Stimulated activated CD8-positive, alpha-beta memory T cell treated with anti-CD3 and anti-CD28 coated beads, Interleukin-7, amount 100 ng/mL, for 1 hour (primary cell): ENCODE measurements around the gene ACAA2.
"Not testable (repeated sequence)": the region's sequence is repeated elsewhere in the genome, so short reads cannot be mapped to it uniquely, and the experiment has no call there.

Experiments used
- DNase-seq, 2 donors: peaks; one replicate each; pipeline ENCODE4 v3.0.0-alpha.2; 2020; ENCODE audit warnings: low read depth in 2 of 2

ACAA2 gene

GRCh38 chr18:49812286-49813068, 856 bp downstream of the ACAA2 start:
- DNase-seq: no peak

DNA sequence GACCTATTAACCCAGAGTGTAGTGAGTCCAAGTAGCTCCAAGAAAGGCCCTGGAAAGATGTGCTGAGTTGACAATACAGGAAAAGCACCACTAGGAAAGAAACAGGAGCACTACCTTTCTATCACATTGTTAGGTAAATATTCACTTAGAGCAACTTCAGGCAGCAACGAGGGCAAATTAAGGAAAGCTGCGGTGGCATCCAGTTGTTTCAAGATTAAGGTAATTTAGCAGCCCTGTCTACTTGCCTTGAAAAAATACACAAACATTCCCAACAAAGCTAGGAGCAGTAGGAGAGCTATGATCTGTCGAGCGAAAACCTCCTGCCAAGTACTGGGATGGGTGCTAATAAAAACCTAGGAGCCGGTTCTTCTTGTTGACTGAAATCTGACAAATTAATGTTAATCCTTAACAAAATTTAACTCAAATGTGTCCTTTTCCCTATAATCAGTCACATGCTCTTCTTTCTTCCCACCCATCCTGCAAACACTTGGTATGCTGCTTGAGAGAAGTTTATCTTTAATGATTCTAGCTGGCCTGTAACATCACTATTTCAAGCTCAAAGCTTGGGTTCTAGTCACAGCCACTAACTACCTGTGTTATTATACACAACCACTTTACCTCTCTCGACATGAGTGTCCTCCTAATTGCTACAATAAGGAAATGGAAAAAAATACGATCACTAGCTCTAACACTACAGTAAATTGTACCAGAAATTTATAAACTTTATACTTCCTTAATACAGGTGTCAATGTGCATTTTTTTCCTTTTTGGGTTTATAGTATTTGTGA, 2.0 kb downstream of the ACAA2 start:
- DNase-seq: no peak

GRCh38 chr18:49808553-49809191, 4.7 kb downstream of the ACAA2 start:
- DNase-seq: not testable (repeated sequence)

DNA sequence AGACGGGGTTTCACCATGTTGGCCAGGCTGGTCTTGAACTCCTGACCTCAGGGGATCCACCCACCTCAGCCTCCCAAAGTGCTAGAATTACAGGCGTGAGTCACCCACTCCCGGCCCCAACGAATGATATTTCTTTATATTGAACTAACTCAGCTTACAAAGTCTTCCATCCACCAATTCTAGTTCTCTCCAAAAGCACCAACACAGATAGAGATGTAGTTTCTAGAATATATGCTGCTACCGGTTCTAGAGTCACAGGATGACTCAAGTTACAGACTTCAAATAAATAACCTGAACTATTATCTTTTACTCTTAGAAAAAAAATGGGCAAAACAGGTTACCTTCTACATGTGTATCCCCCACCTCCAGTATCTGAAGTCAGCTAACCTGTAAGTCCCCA, 9.2 kb downstream of the ACAA2 start:
- no peak for DNase-seq

GRCh38 chr18:49802623-49803022, 10.7 kb downstream of the ACAA2 start:
- no peak for DNase-seq

DNA sequence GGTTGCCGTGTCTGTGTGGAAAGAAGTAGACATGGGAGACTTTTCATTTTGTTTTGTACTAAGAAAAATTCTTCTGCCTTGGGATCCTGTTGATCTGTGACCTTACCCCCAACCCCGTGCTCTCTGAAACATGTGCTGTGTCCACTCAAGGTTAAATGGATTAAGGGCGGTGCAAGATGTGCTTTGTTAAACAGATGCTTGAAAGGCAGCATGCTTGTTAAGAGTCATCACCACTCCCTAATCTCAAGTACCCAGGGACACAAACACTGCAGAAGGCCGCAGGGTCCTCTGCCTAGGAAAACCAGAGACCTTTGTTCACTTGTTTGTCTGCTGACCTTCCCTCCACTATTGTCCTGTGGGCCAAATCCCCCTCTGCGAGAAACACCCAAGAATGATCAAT, 12.8 kb downstream of the ACAA2 start:
- not testable (repeated sequence) for DNase-seq

- DNase-seq: not testable (repeated sequence)
Measured at GRCh38 chr18:49799806-49800205, 13.5 kb downstream of the ACAA2 start.

DNA sequence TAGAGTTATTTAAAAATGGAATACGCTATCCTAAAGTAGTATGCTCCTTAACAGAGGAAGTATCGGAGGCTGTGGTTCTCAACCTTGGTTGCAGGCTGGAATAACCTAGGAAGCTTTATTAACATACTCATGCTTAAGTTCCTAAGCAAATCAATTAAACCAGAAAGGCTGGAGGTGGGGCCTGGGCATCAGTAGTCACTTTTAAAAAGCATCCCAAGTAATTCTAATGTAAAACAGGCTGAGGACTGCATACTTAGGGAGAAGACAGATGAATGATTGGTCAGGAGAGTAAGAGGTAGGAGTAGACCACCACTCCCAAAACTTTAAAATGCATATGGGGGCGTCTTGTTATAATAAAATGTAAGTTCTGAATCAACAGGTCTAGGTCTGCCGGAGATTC, 15.3 kb downstream of the ACAA2 start:
- DNase-seq: no peak

DNA sequence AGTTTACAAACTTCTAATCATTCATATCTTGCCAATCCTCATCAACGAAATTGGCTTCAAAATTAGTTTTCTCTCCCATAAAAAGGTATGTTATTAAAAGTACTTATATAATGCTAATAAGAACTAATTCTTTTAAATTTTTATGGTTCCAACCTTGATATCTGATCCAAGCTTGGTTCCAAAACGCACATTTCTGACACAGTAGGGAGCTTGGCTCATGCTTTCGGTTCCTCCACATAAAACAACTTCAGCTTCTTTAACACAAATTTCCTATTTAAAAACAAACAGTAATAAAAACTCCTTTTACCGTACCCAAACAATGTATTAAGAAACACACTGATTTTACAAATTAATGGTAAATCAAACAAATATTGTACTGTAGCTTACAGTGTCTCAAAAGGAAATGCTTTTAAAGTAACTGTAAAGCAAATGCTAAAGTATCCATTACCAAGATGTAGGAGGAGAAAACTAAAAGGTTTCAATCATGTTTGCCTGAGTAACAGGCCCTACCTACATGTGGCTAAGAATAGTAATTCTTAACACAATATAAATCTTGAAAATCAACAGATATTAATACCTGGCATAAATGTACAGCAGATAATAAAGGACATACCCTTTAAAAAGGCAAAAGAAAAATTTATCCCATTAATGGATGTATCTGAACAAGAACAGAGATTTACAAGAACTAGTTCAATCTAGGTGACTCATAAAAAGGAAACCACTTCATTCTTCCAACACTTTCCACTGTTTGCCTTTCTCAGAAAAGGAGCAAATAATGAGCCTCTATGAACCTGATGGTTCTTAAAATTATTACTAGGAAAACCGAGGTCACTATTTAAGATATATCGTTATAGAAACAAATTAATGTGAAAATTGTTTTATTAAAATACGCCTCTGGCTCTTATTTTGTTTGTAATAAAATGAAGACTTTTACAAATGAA, 17.5 kb downstream of the ACAA2 start:
- DNase-seq: no peak

DNA sequence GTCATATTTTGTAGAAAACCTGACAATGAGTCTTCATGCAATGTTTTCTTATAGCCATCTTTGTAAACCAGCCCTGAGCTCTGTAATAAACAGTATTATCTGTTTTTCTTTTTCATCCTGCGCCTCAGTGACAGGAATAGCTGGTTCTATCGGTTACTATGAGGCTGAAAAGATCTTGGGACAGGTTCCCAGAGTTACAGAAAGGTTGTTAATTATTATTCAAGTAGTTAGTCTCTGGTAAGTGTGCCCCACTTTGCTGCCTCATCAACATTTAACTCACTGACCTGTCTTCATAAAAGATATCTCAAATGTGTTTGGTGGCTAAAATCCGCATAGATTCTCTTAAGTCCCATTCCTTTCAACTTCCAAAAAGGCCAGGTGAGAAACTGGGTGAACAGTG, 18.6 kb downstream of the ACAA2 start:
- DNase-seq: no peak

DNA sequence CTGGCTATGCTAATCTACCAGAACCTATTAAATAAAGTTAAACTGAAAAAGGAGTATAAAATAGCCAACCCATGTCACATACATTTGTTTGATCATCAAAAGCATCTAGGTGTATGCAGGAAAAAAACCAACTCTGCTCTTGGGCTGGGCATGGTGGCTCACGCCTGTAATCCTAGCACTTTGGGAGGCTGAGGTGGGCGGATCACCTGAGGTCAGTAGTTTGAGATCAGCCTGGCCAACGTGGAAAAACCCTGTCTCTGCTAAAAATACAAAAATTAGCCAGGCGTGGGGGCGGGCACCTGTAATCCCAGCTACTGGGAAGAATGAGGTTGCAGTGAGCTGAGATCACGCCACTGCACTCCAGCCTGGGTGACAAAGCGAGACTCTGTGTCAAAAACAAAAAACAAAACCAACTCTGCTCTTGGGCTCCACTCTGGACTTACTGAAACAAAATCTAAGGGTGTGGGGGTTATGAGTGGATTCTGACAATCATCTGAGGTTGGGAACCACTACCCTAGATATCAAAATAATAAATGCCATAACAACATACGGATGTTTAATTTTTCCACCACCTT, 23.7 kb downstream of the ACAA2 start:
- not testable (repeated sequence) for DNase-seq

DNA sequence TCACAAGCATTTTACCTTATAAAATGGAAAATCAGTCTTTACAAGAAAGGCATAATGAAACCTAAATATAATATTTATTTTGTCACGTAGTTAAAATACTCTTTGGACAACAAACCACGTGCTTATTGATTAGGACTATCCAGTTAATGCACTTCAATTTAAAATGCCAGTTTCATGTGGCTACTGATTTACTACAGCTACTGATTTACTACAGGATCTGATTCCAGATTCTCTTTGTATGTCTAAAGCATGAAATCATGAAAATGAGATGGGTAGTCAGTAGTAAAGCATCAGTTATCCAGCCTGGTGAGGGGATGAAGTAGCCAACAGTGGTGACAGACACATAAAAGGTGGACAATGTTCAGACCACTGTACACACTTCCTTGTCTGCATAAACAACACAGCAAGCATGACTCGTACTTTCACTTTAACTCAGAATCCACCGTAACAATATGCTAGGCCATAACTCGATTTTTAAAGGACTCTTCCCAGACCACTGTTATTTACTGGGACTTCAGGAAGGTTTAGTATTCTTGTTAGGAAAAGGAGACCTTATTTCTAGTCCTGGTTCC, 24.9 kb downstream of the ACAA2 start:
- no peak for DNase-seq

DNA sequence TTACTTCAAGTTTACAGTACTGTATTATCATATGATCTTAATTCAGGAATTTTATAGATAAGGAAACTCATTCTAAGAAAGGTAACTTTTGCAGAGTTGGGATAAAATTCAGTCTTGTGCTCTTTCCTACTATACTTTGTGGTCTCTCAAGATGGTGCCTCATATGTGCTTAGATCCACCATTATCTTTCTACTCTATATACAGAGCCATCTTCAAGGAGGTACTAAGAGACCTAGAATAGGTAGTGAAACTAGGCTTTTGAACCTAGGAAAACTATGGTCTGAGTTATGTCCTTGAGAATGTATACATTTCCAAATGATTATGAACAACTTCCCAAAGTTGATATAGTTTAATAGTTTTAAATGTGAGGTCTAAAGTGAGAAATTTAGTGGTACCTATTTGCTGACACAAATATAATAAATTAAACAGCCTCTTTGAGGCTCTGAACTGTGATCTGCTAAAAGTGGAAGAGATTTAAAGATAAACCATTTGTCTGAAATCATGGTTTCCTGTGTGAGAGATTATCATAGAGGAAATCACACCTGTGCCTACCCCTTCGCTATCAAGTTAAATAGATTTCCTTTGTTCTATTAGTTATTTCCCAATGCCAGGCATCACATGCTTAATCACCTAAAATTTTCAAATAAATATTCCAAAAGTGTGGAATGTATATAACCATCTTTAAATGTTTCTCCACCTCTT, 27.2 kb downstream of the ACAA2 start:
- DNase-seq: no peak

DNA sequence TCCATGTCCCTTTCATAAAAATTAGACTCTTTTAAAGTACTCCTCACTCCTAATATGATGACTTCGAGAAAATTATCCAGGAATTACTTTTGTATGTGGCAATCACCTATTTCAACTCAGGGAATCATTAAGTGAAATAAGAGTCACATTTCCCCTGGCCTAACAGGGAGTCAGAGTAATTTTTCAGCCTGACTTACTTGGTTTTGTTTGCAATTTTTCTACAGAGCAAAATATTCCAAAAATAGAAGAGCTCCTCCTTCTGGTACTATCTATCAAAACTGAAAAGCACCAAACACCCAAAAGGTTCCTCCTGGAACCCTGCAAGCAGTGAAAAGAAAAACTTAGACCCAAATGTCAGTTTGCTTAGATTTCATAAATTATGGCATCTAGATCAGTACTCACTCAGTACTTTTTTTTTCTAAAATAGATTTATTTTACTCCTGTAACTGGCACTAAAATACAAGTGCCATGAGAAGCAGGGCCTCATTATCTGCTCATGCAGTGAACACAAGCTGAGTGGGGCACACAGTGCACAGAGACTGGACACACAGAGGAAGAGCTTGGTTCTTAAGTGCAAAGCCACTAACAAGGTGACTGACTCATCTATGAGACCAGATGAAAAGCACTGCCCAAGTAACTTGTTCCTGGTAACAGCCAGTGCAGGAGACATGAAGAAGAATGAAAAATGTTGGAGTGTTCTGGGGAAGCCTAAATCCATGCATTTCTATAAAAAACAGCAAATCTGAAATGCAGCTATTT, 28.7 kb downstream of the ACAA2 start:
- no peak for DNase-seq

DNA sequence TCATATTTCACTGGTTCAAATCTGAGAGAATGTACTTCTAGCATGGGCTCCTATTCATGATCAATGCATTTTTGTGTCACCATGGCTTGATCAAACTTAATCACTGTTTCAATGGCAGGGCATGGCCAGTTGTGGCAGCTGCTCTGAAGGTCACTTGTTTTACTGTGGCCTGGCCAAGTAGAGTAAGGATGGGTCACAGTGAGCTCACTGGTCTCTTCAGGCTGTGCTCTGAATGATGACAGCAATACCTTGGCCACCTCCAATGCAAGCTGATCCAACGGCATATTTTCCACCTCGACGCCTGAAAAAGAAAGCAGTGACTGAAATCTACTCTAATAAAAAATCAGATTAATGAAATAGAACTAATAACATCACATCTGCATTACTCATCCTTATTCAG, 29.7 kb downstream of the ACAA2 start:
- not testable (repeated sequence) for DNase-seq

DNA sequence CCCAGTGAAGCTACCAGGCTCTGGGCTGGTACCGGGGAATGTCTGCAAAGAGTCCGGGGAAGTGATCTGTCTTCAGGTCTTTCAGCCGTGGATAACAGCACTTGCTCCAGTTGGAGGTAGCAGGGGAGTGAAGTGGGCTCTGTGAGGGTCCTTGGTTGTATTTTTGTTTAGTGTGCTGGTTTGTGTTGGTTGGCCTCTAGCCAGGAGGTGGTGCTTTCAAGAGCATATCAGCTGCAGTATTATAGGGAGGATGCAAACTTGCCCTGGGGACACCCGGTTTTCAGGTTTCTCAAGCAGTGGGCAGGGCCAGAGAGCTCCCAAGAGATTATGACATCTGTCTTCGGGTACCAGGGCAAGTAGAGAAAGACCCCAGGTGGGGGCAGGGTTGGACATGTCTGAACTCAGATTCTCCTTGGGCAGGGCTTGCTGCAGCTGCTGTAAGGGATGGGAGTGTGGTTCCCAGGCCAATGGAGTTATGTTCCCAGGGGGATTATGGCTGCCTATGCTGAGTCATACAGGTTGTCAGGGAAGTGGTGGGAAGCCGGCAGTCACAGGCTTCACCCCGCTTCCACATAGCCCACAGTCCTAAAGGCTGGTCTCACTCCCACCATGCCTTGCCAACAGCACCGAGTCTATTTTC, 34.4 kb downstream of the ACAA2 start:
- no peak for DNase-seq

GRCh38 chr18:49769047-49769728, 44.1 kb downstream of the ACAA2 start:
- DNase-seq: no peak

- DNase-seq: no peak
Measured at GRCh38 chr18:49768051-49768391, 45.3 kb downstream of the ACAA2 start.
